ENCODE data around the gene ADAMTS2.

Gene ADAMTS2

DNA sequence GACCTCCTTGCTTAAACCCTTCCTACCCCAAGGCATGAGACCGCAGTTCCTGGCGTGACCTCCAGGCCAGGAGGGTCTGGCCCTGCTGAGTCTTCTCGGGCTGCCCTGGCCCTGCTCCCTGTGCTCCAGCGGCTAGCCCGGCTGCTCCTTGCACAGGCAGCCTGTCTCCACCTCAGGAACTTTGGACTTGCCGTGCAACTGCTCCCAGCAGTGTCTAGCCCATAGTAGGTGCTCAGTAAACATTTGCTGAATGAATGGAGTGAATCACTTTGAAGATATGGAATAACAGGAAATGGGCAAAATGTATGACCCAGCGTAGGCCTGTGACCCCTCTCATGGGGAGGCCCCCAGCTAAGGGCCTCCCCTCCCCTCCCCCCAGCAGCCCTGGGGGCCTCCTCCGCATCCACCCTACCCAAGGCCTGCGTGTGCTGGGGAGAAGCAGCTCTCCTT is 158.0 kb downstream of the ADAMTS2 start:
- DNase-seq = no peak

DNA sequence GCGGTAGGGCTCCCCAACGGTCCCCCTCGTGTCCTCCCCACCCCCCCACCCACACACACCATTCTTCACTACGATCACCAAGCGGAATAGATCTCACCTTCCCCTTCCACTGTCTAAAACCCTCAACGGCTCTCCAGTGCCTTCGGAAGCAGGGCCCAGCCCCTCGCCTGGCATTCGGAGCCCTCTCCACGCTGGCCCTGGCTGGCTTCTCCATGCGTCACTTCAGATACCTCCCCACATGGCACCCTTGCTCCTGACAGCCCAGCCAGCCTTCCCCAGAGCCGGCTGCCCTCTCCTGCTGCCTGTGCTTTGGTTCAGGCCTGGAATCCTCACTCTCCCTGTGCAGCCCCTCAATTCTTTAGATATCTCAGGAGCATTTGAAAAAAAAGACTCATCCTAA is 158.5 kb downstream of the ADAMTS2 start:
- DNase-seq = no peak

DNA sequence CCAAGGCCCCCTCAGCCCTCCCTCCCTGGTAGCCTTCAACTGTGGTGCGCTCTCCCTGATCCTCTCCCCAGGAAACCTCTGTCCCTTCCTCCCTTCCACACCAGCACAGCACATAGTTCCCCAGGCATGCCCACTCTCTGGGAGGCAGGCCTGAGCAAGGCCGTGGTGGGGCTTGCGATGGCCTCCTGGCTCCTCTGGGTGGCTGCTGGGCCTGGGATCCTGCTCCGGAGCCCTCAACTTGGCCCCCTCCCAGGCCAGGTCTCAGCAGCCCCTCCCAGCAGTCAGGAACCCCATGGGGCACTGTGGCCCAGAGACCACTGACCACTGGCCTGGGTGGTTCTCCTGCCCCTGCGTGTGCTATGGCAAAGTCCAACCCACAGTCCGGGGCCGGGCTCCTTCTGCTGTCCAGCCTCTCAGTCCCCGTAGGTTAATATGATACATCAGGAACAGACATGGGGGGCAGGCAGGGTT is 159.3 kb downstream of the ADAMTS2 start:
- no peak for DNase-seq

DNA sequence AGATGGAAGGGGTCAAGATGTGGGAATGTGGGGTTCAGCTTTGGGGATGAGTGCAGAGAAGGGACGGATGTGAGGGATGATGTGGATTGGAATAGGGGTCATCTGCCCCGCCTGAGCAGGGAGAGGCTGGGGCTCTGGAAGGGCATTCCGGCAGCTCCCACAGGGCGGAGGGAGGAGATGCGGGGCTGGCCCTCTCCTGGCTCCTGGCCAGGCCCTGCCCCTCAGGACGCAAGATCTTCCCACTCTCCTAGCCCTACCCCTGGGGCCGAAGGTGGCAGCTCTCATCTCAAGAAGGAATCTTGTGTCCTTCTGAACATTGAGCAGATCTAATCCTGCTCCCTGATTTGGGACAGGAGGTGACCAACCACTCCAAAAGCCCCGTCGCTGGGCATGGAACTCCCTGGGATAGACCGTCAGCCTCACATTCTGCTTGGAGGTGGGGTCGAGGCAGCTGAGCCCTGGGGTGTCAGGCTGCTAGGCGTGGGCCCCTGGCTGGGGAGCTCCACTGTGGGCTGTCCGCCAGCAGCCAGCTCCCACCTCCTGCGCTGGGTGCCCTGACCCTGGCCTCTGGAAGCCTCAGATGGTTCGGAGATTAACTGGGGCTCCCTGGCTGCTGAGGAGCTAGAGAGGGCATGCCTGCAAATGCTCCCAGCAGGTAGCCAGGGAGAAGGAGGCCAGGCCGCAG is 159.9 kb downstream of the ADAMTS2 start:
- no peak for DNase-seq

DNA sequence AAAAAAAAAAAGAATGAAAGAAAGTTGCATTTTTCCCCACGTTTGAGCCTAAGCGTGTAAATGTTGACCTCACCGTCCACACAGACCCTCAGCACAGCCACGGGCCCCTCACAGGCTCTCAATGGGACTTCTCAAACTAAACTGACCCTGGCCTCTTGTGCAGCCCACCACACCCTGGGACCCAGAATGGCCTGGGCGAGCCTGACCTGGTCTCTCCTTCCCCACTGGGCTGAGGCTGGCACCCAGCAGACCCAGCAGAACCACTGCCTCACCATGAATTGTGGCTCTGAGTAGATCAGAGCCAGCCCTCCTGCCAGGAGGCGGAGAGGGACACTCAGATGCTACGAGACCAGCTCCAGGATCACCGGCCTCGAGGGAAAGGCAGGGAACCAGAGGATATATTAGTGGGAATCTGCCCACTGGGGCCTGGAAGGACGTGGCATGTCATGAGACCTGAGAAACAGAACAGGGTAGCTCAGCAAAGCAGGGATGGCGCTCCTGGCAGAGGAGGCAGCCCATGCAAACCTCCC is 160.7 kb downstream of the ADAMTS2 start:
- DNase-seq = no peak

DNA sequence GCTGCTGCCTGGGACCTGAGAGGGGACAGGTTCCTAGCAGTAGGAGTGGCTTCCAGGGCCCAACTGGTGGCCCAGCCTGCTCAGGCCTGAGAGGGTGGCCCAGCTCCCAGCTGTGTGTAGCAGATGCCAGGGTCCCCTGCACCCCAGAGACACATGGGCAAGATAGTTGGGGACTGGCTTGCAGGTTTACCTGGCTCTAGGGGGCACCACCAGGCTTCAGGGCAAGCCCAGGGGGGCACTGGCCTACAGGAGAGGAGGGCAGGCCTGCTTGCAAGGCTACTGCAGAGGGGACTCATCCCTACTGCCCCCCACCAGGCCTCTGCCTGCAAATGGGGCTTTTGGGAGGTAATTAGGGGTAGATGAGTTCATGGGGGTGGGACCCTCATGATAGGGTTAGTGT is 161.8 kb downstream of the ADAMTS2 start:
- DNase-seq = no peak

DNA sequence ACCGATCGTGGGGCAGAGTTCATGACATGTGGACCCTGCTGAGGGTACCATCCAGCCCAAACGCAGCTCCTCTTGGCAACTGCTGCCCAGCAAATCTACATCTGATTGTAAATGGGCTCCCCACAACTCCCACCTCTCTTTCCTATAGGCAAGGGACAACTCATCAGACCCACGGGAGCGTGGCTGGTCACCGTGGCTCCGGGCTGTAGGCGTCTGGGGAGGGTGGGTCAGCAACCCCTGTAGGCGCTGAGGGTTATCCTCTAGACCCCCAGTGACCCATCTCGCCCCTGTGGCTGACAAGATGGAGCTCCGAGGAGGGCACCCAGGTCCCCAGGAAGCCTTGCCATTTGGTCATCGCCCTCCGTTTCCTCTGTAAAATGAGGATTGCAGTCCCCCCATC is 162.7 kb downstream of the ADAMTS2 start:
- no peak for DNase-seq

DNA sequence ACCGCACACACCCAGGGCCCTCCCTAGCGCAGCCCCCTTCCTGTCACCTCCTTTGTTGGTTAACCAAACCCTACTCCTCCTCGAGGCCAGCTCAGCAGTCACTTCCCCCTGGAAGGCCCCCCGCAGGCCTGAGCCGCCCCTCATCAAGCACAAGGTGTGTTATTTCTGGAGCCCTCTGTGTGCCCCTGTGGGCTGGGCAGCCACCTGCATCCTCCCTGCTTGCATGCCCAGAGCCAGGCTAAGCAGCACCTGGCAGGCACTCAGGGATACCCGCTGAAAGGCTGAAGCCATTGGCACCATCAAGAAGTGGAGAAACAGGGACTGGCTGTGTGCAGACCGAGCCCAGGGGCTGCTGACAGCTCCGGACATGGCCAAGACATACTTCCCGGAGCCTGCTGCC is 163.3 kb downstream of the ADAMTS2 start:
- DNase-seq = no peak

DNA sequence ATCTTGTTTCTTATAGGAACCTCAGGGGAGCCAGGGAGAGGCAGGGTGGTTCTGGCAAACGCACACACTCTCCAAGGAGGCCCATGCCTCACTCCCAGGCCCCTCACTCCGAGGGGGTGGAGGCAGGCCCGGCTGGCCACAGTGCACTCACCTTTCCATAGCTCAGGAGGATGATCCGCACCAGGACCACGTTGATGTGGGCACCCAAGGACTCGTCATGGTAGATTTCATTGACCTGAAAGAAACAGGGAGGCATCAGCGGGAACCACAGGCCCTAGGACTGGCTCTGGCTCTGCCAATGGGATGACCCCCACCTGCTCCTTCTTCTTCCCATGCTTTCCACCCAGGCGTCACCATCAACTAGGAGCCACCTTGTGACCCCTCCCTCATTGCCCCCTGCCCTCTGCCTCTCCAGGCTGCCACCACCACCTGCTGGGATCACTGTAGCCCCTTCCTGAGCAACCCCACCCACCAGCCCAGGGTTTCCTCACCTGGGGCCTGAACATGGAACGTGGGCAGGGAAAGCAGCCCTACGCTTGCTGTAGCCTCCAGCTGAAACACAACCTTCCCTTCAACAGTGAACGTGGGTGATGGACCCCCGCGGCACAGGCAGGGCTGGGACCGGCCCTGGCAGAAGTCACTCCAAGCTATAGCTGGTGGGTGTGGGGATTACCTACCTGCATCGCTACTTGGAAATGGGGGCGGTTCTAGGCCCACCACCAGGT is 164.2 kb downstream of the ADAMTS2 start:
- DNase-seq = no peak

DNA sequence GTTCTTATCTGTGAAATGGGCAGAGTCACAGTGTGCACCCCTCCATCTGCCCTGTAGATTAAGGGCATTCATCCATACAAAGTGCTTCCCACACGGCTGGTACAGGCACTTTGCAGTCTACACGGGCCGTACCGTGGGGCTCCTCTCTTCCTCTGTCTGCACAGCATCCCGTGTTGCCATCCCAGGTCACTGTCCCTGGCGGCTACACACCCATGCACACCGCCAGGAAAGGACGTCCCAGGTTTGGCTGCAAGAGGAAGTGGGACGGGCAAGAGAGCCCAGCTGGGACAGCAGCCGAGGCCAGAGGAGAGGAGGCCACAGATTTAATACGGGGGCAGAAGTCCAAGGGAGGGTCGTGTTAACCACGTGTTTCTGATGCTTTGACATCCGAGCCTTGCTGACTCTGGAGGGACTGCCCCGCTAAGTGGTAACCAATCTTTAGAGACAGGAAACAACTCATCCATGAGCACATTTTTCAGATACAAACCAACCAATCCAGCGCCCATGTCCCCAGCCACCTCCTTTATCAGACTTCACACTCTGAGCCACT is 165.1 kb downstream of the ADAMTS2 start:
- DNase-seq = no peak

DNA sequence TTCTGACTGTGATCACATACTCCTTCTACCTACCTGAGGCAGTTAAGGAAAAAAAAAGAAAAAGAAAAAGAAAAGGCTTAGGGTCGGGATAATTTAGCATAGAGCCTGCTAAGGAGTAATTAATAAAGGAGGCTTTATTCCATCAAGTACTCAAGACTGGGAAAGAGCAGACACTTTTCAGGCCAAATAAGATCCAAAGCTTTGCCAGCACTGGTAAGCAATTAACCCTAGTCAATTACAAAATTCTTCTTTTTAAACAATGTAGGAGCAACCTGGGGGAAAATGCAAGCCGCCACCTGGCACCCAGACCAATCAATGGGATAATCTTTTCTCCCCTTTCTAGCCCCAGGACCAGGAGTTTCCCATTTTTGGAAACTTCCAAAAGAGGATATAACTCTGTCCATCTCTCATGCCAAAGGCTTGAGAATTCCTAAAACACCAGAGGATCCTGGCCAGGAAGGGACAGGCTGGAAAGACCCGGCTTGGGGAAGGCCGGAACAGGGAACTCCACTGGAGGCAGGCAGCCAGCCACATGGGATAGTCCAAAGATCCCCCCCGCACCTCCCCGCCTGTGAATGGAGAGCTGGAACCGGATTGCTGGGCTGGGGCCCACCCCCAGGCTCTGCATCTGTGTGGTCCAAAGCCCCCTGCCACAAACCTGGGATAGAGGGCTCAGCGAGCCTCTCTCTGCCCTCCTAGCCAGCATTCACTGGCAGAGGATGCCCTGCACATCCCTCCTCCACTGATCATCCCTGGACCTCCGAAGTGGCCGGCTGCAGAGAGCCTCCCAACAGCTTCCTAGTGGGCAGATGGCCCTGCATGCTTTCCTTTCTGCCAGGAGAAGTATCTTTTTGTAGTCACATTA is 167.3 kb downstream of the ADAMTS2 start:
- DNase-seq = no peak

DNA sequence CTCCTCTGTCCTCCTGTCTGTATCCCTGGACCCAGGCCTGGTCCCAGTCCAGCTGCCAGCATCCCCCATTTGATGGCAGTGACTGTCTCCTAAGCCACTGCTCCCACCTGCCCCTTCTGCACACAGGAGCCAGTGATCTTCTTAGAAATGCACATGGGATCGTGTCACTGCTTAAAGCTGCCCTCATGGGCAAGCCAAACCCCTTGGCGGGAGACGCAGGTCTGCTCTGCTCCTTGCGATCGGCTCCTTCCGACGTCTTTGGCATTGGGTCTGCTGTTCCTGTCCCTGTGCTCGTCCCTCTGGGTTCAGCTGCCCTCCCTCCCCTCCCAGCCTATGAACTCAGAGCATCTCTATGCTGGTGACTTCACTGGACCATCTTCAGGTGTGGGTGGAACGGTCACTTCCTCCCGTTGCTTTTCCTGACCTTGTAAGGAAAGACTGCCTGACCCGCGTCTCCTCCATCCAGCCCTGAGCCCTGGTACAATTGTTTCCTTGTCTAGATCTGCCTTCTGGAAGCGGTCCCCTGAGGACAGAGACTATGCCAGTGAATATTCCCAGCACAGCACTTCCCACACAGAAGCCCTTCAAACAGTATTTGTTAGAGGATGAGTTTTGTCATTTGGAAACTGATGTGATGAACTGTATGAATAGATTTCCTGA is 168.6 kb downstream of the ADAMTS2 start:
- DNase-seq = no peak

DNA sequence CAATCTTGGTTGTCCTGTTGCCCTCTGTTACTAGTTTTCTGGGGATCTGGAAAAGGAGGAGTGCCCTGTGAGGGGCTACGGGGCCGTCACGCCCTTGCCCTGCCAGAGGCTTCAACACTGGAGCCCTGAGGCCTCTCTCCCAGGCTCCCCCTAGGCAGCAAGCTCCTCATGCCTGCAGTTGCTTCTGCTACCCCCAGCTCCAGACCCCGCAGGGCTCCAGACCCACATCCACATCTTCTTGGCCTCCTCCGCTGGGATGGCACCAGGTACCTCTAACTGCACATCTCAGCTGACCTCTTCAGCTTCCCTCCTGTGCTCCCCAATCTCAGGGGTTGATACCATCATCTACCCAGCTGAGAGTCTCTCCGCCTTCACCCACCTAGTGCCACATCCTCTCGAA is 169.1 kb downstream of the ADAMTS2 start:
- no peak for DNase-seq

DNA sequence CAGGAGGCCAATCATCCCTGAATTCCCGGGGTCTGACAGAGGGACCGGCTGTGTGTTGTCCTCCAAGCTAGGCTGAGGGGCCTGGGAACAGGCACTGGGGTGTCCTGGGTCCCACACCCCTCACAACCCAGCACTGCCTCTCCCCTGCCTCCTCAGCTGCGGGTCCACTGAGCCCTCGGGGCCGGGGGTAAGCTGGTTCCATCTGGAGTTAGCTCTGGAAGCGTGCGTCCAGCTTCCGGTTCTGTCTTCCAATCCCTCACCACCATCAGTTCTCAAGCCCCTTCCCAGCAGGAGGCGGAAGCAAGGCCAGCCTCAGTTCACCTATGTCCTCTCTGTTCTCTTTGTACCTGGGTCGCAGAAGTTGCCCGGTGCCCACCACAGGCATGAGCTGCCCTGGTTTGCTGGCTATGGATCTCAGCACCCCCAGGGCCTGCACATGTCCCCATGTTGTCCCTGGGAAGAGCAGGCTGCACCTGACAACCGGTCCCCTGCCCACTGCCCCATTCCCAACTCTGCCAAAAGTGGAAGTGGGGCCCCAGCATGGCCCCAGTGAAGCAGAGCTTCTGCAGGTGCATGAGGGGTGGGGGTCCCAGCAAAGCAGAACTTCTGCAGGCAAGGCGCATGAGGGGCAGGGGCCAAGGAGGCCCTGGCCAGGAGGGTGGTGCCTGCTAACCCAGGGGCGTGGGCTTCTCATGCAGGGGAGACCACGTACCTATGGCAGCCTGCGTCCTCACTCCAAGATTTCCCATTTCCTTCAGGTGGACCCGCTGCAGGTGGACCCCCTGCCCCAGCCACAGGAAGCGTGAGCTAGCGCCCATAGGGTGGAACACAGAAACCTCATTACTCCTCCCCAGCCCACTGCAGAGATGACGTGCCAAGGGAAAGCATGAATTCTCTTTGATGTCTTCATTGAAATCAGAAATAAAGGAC is 173.2 kb downstream of the ADAMTS2 start:
- DNase-seq = no peak

DNA sequence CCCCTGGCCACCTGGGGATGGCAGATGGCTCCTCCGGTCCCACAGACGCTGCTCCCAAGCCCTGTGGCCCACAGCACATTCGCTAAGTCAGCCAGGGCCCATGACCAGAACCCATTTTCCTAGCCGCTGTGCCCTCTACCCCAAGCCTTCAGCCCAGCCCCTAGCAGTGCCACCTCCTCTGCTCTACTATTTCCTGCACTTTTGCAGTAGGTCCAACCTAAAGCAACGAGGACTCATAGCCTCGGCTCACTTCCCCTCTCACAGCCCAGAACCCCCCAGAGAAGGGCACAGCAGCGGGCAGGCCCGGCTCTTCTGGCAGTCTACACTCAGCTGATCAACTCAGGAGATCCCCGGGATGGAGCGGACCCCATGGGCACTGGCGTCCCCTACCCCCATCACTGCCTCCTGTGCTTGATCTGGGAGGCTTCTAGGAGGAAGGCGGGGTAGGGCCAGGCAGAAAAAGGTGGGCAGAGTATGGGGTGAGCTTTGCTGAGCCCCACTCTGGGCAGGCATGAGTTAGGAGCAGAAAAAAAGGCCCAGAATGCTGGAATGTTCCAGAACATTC is 173.9 kb downstream of the ADAMTS2 start:
- DNase-seq = no peak

DNA sequence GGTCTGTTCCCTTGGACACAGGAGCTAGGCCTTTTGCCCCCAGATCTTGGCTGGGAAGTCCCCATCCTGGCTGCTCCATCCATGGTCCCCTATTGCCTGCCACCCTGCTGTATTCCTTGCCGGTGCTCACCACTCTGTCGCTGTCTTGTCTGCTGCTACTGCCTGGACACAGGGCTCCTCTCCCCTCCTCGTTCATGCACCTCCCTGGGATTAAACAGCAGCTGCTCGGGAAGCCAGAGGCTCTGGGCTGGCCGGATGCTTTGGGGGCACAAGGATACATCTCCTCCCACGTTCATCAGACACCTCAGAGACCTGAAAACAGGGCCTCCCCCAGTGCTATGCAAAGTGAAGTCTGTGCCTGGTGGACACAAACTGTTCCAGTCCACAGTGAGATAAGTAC is 174.7 kb downstream of the ADAMTS2 start:
- DNase-seq = no peak

DNA sequence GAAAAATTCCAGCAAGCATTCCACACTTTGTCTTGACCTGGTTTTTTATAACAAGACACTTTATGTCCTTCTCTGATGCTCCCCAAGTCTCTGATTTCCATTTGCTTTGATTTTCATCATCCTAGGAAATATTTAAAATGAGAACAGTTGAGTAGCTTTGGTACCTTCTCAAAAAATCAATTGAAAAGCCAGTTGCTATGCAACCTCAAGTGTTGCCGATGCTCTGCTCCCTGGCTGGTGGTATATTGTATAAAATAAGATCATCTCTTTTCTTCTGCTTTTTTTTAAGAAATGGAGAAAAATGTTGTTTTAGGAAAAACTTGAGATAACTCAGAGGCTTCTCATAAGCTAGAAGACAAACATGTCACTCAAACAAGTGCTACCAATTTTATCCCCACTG is 175.4 kb downstream of the ADAMTS2 start:
- no peak for DNase-seq

DNA sequence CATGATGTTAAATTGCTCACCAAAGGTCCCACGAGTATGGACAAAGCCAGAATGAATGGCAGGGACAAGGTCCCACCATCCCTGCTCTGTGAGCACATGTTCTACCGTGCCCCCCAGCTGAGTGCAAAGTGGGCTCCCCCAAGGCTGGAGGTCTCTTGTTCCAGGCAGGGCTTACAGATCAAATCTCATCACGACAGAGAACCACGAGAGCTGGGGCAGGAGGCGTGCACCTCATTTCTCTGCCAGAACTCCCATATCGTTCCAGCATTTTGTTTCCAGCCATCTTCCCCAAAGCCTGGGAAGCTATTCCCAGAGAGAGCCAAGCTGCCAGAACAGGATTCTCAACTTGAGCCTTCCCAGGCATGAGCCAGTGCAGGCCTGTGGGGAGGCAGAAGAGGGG is 176.6 kb downstream of the ADAMTS2 start:
- DNase-seq = no peak

DNA sequence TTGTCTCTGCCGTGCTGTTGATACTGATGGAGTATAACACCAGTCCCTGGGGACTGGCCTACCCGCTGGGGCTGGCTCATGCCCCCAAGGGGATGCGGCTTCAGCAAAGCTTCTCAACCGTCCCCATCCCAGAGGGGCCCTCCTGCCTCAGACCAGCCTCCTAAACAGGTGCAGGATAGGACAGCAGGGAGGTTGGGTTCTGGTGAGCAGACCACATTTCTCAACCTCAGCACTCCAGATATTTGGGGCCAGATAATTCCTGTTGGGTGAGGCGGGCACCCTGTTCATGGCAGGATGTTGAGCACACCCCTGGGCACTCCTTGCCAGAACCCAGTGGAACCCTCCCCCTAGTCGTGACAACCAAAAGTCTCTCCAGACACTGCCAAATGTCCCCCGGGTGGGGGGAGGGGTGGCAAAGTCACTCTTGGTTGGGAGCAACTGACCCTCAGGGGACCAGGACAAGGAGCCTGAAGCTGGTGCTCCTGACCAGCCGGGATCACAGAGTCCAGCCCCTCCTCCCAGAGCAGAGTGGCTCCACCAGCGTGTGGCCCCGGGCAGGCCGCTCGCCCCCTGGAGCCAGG is 177.3 kb downstream of the ADAMTS2 start:
- no peak for DNase-seq

All from CD4-positive, alpha-beta T cell treated with Interleukin-17A for 4 hours (primary cell).